Glutamatergic neuron (in vitro differentiated cells): ENCODE measurements around the gene ABCA1. TPM values are rescaled to one million over a fixed set of nuclear protein-coding genes. Genes with fewer than 3 reads are reported as not detected.

Experiments
- DNase-seq: peaks from one replicate; pipeline ENCODE4 v3.0.0; 2022
- H3K27ac Mint-ChIP-seq: one replicate; pipeline ENCODE4 v1.8.0; 2020; ENCODE audit warnings: mild to moderate bottlenecking, mixed read lengths, inconsistent platforms; ENCODE audit not compliant: unreplicated experiment
- H3K27me3 Mint-ChIP-seq: one replicate; pipeline ENCODE4 v1.8.0; 2020; ENCODE audit warnings: mild to moderate bottlenecking, moderate library complexity, mixed read lengths, inconsistent platforms; ENCODE audit not compliant: unreplicated experiment
- H3K36me3 Mint-ChIP-seq: one replicate; pipeline ENCODE4 v1.8.0; 2020; ENCODE audit warnings: mild to moderate bottlenecking, mixed read lengths, inconsistent platforms; ENCODE audit not compliant: unreplicated experiment
- H3K4me1 Mint-ChIP-seq: one replicate; pipeline ENCODE4 v1.8.0; 2020; ENCODE audit warnings: mild to moderate bottlenecking, low read depth, mixed read lengths, inconsistent platforms; ENCODE audit not compliant: unreplicated experiment
- H3K4me3 Mint-ChIP-seq: one replicate; pipeline ENCODE4 v1.8.0; 2020; ENCODE audit warnings: mild to moderate bottlenecking, mixed read lengths, inconsistent platforms; ENCODE audit not compliant: unreplicated experiment
- H3K9me3 Mint-ChIP-seq: one replicate; pipeline ENCODE4 v1.8.0; 2020; ENCODE audit warnings: mild to moderate bottlenecking, moderate library complexity, mixed read lengths, inconsistent platforms; ENCODE audit not compliant: unreplicated experiment
- CTCF ChIP-seq: fragments of 200-600 bp; sonication (generic); IDR thresholded peaks from one replicate; pipeline ENCODE4 v1.5.0; 2021; ENCODE audit not compliant: partially characterized antibody, unreplicated experiment
- total RNA-seq: library from RNA; stranded (reverse); fragmentation: NEBNext Ultra II Directional; extraction: Animal tissue kit (Norgen Biotek cat#: 25700); gene quantifications from one replicate; pipeline ENCODE4 v1.2.1, GENCODE V29; 2021; ENCODE audit not compliant: unreplicated experiment

ABCA1 gene
- total RNA-seq, 1 donor from 2014 or later, result 146 TPM

- peaks cover 19% of the 10 kb centered on the region for H3K9me3 Mint-ChIP-seq
- H3K27ac Mint-ChIP-seq, result peak overlapping the region; percentile 90
- H3K27me3 Mint-ChIP-seq, result peaks cover 9% of the 10 kb centered on the region
Measured at GRCh38 chr9:104868303-104868686, 59.7 kb downstream of the ABCA1 start.

GRCh38 chr9:104866191-104866590 lies 61.8 kb downstream of the ABCA1 start:
- Mint-ChIP-seq H3K27ac (no peak overlapping the region), H3K36me3 (peaks cover 9% of the 10 kb centered on the region), H3K27me3 (peaks cover 9% of the 10 kb centered on the region), H3K4me1 (peaks cover 49% of the 10 kb centered on the region), H3K9me3 (peaks cover 15% of the 10 kb centered on the region), H3K4me3 (no peak overlapping the region)
- DNase-seq, result no peak
- no peak for TF ChIP-seq CTCF

More at GRCh38 chr9:104868303-104868686, 59.7 kb downstream of the ABCA1 start:
- no peak for TF ChIP-seq CTCF
- DNase-seq, result no peak
- peak overlapping the region; percentile 80 for H3K4me3 Mint-ChIP-seq
- peaks cover 53% of the 10 kb centered on the region for H3K4me1 Mint-ChIP-seq
- H3K36me3 Mint-ChIP-seq, result peaks cover 9% of the 10 kb centered on the region

GRCh38 chr9:104864675-104865104 lies 63.3 kb downstream of the ABCA1 start:
- peaks cover 13% of the 10 kb centered on the region for H3K9me3 Mint-ChIP-seq
- peaks cover 9% of the 10 kb centered on the region for H3K36me3 Mint-ChIP-seq
- H3K4me3 Mint-ChIP-seq, result no peak overlapping the region
- peaks cover 37% of the 10 kb centered on the region for H3K4me1 Mint-ChIP-seq
- peaks cover 9% of the 10 kb centered on the region for H3K27me3 Mint-ChIP-seq
- DNase-seq, result no peak
- no peak for TF ChIP-seq CTCF
- H3K27ac Mint-ChIP-seq, result no peak overlapping the region

- H3K27me3 Mint-ChIP-seq, result peaks cover 4% of the 10 kb centered on the region
- peak; percentile 72 for TF ChIP-seq CTCF
- peaks cover 8% of the 10 kb centered on the region for H3K9me3 Mint-ChIP-seq
- H3K4me3 Mint-ChIP-seq, result no peak overlapping the region
- H3K4me1 Mint-ChIP-seq, result peaks cover 25% of the 10 kb centered on the region
- H3K36me3 Mint-ChIP-seq, result peaks cover 9% of the 10 kb centered on the region
- no peak for DNase-seq
- peak overlapping the region; percentile 18 for H3K27ac Mint-ChIP-seq
Measured at GRCh38 chr9:104863180-104863883, 64.6 kb downstream of the ABCA1 start.

GRCh38 chr9:104861397-104861796 lies 66.6 kb downstream of the ABCA1 start:
- H3K27me3 Mint-ChIP-seq, result no peaks in the 10 kb centered on the region
- TF ChIP-seq CTCF, result no peak
- DNase-seq, result no peak
- no peak overlapping the region for H3K27ac Mint-ChIP-seq
- peaks cover 6% of the 10 kb centered on the region for H3K9me3 Mint-ChIP-seq
- H3K36me3 Mint-ChIP-seq, result peaks cover 4% of the 10 kb centered on the region
- H3K4me1 Mint-ChIP-seq, result peaks cover 19% of the 10 kb centered on the region
- no peak overlapping the region for H3K4me3 Mint-ChIP-seq
